ENCODE data around the gene BRME1.

Gene BRME1

GRCh38 chr19:13885826-13886365 lies 20.0 kb downstream of the BRME1 start:
- no peak for DNase-seq

GRCh38 chr19:13884726-13885591 lies 21.0 kb downstream of the BRME1 start:
- DNase-seq, result no peak

GRCh38 chr19:13883516-13884064 lies 22.3 kb downstream of the BRME1 start:
- peak in 1 of 2 experiments; percentile 10 for DNase-seq

- DNase-seq, result no peak
Measured at GRCh38 chr19:13882836-13883235, 23.1 kb downstream of the BRME1 start.

- DNase-seq, result no peak
Measured at GRCh38 chr19:13882419-13882795, 23.5 kb downstream of the BRME1 start.

GRCh38 chr19:13881692-13882418 lies 24.1 kb downstream of the BRME1 start:
- DNase-seq, result no peak

- no peak for DNase-seq
Measured at GRCh38 chr19:13881251-13881691, 24.6 kb downstream of the BRME1 start.

GRCh38 chr19:13880059-13881043 lies 25.6 kb downstream of the BRME1 start:
- peak; percentile 78 to 92 for DNase-seq

GRCh38 chr19:13877303-13877702 lies 28.6 kb downstream of the BRME1 start:
- no peak for DNase-seq

GRCh38 chr19:13876834-13877233 lies 29.1 kb downstream of the BRME1 start, which contains the start of gene NANOS3:
Gene NANOS3, plus strand, starts transcription at chr19:13877134. Its CDS starts 115 bp downstream, at chr19:13877249.
- DNase-seq, result no peak

GRCh38 chr19:13875824-13876223 lies 30.1 kb downstream of the BRME1 start:
- DNase-seq, result no peak

GRCh38 chr19:13873834-13874515 lies 31.9 kb downstream of the BRME1 start:
- no peak for DNase-seq

GRCh38 chr19:13872695-13873389 lies 33.1 kb downstream of the BRME1 start:
- DNase-seq, result no peak

- DNase-seq, result no peak
Measured at GRCh38 chr19:13872339-13872694, 33.6 kb downstream of the BRME1 start.

GRCh38 chr19:13870873-13871272 lies 35.0 kb downstream of the BRME1 start:
- DNase-seq, result no peak

- DNase-seq, result no peak
Measured at GRCh38 chr19:13869281-13869680, 36.6 kb downstream of the BRME1 start.

- DNase-seq, result no peak
Measured at GRCh38 chr19:13868663-13869062, 37.3 kb downstream of the BRME1 start.

GRCh38 chr19:13866463-13867046 lies 39.4 kb downstream of the BRME1 start:
- no peak for DNase-seq

- DNase-seq, result no peak
Measured at GRCh38 chr19:13865571-13866462, 40.1 kb downstream of the BRME1 start.

All from SW 1271 (cell line).